ENCODE data around the gene TJP3.

The TJP3 gene

DNA sequence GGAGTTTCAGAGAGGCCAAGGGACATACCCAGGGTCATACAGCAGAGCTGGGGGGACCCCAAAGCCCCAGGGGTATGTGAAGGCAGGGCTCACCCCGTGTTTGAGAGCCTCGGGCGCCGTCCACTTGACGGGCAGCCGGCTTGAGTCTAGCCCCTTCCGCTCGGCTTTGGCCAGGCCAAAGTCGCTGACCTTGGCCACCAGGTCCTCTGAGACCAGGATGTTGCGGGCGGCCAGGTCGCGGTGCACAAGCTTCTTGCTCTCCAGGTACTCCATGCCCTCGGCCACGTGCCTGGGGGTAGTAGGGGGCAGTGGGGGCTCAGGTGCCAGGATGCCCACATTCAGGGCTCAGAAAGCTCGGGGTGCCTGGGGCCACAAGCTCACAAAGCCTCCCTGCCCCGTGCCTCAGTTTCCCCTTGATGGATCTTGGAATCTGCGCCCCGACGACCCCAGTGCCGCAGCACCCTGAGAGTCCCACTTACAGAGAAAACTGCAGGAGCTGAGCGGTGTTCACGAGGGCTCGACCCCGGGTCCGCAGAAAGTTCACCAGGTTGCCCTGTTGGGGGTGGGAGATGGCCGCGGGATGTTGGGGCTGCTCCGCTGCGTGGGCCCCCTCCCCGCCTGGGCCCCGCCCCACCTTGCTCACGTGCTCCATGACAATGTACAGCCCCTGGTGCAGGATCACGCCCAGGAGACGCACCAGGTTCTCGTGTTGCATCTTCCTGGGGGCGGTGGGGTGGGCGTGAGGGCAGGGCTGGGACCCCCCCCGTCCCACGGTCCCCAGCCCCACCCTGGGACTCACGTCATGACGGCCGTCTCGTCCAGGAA, 70.9 kb downstream of the TJP3 start:
- Histone ChIP-seq H3K4me1 (ENCODE audit: insufficient read depth, low read length) (no peaks in the 10 kb centered on the region), H3K27me3 (ENCODE audit: control insufficient read depth in 1 of 2, insufficient read depth in 2 of 2, low read length in 2 of 2) (peaks cover 0 to 16% of the 10 kb centered on the region in 2 donors), H3K27ac (ENCODE audit: low read depth, low read length) (no peak overlapping the region), H3K4me3 (ENCODE audit: low read depth in 1 of 2, low read length in 2 of 2) (no peak overlapping the region), H3K9me3 (ENCODE audit: low read length) (peaks cover 15% of the 10 kb centered on the region), H3K36me3 (ENCODE audit: insufficient read depth, low read length) (no peaks in the 10 kb centered on the region), H3K9ac (ENCODE audit: low read length) (no peak overlapping the region)

DNA sequence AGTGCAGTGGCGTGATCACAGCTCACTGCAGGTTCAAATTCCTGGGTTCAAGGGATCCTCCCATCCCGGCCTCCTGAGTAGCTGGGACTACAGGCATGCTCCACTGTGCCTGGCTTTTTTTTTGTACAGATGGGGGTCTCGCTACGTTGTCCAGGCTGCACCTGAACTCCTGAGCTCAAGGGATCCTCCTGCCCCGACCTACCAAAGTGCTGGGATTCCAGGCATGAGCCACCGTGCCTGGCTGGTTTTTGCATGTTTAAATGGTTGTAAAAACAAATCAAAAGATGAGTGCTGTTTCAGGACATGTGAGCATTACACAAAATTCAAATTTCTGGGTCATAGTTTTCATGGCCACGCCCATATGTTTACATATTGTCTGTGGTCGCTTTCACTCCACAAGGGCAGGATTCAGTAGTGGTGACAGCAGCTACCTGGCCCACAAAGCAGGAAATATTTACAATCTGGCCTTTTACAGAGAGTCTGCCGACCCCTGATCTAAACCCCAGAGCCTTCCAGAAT, 72.7 kb downstream of the TJP3 start:
- Histone ChIP-seq H3K27me3 (ENCODE audit: control insufficient read depth in 1 of 2, insufficient read depth in 2 of 2, low read length in 2 of 2) (peaks cover 0 to 30% of the 10 kb centered on the region in 2 donors), H3K27ac (ENCODE audit: low read depth, low read length) (no peak overlapping the region), H3K36me3 (ENCODE audit: insufficient read depth, low read length) (no peaks in the 10 kb centered on the region), H3K9ac (ENCODE audit: low read length) (no peak overlapping the region), H3K4me1 (ENCODE audit: insufficient read depth, low read length) (no peaks in the 10 kb centered on the region), H3K4me3 (ENCODE audit: low read depth in 1 of 2, low read length in 2 of 2) (no peak overlapping the region), H3K9me3 (ENCODE audit: low read length) (peaks cover 15% of the 10 kb centered on the region)

DNA sequence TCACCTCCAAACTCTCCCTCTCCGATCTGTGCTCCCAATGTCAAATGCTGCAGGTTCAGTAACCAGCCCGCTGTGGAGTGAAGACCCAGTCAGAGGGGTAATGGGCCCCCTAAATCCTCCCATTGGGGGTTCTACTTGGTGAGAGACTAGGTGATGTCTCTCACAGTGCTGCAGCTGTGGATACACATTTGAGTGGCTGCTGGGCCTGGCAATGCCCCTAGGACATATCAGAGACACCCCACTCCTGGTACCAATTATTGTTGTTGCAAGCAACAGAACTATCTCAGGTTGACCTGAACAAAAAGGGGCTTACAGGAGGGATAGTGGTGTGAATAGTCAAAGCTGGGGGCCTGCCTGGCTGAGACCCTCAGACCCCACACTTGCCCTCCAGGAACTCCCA, 73.4 kb downstream of the TJP3 start:
- Histone ChIP-seq H3K4me3 (ENCODE audit: low read depth in 1 of 2, low read length in 2 of 2) (no peak overlapping the region), H3K27ac (ENCODE audit: low read depth, low read length) (no peak overlapping the region), H3K4me1 (ENCODE audit: insufficient read depth, low read length) (no peaks in the 10 kb centered on the region), H3K27me3 (ENCODE audit: control insufficient read depth in 1 of 2, insufficient read depth in 2 of 2, low read length in 2 of 2) (peaks cover 0 to 30% of the 10 kb centered on the region in 2 donors), H3K9me3 (ENCODE audit: low read length) (peaks cover 15% of the 10 kb centered on the region), H3K36me3 (ENCODE audit: insufficient read depth, low read length) (no peaks in the 10 kb centered on the region), H3K9ac (ENCODE audit: low read length) (no peak overlapping the region)

DNA sequence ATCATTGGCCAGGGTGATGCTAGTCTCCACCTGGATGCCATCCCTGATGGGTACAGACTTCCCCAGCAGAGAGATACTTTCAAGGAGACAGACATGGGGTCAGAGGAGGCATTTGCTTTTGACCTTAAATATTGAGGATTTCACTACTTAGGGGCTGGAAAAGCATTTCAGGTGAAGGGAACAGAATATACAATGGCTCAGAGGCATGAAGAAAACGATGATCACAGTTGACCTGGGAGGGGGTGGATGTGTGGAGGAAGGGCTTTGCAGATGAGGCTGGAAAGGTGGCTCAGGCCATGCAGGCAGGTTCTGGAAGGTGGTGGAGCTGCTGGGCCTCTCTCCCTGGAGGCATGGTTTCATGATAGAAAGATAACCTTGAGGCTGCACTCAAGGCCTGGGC, 74.1 kb downstream of the TJP3 start:
- Histone ChIP-seq H3K4me1 (ENCODE audit: insufficient read depth, low read length) (no peaks in the 10 kb centered on the region), H3K27ac (ENCODE audit: low read depth, low read length) (no peak overlapping the region), H3K27me3 (ENCODE audit: control insufficient read depth in 1 of 2, insufficient read depth in 2 of 2, low read length in 2 of 2) (peaks cover 0 to 30% of the 10 kb centered on the region in 2 donors), H3K9ac (ENCODE audit: low read length) (no peak overlapping the region), H3K9me3 (ENCODE audit: low read length) (peaks cover 15% of the 10 kb centered on the region), H3K36me3 (ENCODE audit: insufficient read depth, low read length) (no peaks in the 10 kb centered on the region), H3K4me3 (ENCODE audit: low read depth in 1 of 2, low read length in 2 of 2) (no peak overlapping the region)

DNA sequence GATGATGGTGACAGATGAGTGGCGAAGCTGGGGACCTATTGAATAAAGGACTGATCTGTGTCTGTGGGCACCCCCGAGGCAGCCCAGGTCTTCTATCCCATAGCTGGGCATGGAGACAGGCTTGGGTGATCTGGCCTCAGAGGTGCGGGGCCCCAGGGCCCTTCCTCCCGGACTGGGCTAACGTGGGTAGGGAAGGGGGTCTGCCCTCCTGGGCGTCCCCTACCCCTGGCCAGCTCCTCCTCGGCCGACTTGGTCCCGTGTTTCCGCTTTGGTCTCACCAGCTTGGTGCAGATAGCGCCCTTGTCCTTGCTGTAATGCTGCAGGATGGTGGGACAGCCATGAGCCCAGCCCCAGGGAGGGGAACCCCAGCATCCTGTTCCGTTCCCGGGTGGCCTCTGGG, 74.7 kb downstream of the TJP3 start:
- Histone ChIP-seq H3K9ac (ENCODE audit: low read length) (no peak overlapping the region), H3K9me3 (ENCODE audit: low read length) (peaks cover 15% of the 10 kb centered on the region), H3K36me3 (ENCODE audit: insufficient read depth, low read length) (no peaks in the 10 kb centered on the region), H3K4me3 (ENCODE audit: low read depth in 1 of 2, low read length in 2 of 2) (no peak overlapping the region), H3K27me3 (ENCODE audit: control insufficient read depth in 1 of 2, insufficient read depth in 2 of 2, low read length in 2 of 2) (peaks cover 0 to 30% of the 10 kb centered on the region in 2 donors), H3K4me1 (ENCODE audit: insufficient read depth, low read length) (no peaks in the 10 kb centered on the region), H3K27ac (ENCODE audit: low read depth, low read length) (no peak overlapping the region)

DNA sequence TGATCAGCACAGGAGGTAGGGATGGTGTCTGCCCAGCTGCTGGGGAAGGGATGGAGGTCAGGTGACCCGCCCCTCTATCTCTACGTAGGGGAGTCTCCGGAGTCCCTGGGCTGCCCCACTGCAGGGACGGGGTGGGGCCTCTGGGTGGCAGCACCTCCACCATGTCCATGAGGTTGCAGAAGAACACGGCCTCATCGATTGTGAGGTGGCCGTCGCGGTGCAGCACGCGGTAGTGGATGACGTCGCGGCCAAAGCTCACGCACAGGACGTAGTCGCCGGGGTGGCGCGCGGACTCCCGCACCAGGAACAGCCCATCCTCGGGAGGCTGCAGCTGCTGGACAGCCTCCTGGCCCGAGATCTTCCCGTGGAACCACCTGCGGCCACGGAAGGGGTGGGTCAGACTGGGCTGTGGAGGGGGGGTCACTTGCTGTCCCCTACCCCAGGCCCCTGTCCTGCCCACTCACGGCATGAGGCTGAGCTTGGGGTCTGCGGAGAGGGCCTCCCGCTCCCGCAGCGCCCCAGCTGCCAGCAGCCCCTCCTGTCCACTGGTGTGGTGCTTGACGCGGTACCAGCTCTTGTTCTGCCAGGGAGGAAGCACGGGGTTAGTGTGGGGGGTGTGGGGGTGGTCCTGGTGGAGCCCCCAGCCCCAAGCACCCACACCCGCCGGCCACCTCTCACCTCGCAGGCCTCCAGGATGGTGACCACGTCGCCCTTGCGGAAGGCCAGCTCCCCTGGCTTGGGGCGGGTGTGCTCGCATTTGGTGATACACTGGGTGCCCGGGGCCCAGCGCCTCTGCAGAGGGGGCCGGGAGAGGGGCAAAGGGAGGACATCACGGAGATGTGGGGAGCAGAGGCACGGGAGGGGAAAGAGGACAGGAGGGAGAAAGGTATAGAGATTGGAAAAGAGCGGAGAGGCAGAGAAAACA, 75.7 kb downstream of the TJP3 start:
- H3K36me3 ChIP-seq (ENCODE audit: insufficient read depth, low read length), result no peaks in the 10 kb centered on the region
- H3K9me3 ChIP-seq (ENCODE audit: low read length), result peaks cover 15% of the 10 kb centered on the region
- H3K9ac ChIP-seq (ENCODE audit: low read length), result no peak overlapping the region
- H3K4me3 ChIP-seq (ENCODE audit: low read depth in 1 of 2, low read length in 2 of 2), result no peak overlapping the region
- H3K27ac ChIP-seq (ENCODE audit: low read depth, low read length), result no peak overlapping the region
- no peaks in the 10 kb centered on the region for H3K4me1 ChIP-seq (ENCODE audit: insufficient read depth, low read length)
- H3K27me3 ChIP-seq (ENCODE audit: control insufficient read depth in 1 of 2, insufficient read depth in 2 of 2, low read length in 2 of 2), result peaks cover 0 to 30% of the 10 kb centered on the region in 2 donors

DNA sequence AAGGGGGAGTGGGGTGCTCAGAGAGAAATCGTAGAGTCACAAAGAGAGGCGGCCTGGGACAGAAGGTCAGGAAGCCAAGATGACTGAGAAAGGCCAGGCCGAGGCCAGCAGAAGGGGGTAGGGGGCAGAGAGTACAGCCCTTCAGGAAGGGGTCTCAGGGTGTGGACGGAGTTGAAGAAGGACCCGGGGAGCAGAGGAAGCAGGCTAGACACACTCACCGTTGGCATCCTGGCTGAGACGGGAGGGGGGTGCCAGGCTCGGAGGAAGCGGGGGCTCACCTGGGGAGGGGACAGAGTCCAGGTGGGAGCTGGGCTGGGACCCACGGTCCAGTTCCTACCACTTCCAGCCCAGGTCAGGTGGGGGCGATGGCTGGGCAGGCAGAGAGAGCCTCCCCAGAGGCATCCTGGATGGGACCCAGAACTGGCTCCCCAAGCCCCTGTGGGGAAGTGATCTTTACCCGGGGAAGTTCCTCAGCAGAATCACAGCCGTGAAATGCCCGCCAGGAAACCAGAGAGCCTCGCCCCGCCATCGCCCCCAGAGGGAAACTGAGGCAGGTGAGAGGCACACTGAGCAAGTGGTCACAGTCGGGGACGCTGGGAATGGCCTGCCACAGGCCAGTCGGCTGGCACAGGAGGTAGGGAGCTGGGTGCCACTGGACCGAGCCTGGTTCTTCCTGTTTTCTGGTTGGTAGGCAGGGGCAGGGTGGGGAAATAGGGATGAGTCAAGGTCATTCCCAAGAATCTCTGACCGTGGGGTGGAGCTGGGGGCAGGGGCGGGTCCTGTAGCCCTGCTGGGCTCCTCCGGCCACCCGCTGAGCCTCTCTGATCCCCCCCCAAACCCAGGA, 76.6 kb downstream of the TJP3 start:
- Histone ChIP-seq H3K9me3 (ENCODE audit: low read length) (peaks cover 15% of the 10 kb centered on the region), H3K36me3 (ENCODE audit: insufficient read depth, low read length) (no peaks in the 10 kb centered on the region), H3K9ac (ENCODE audit: low read length) (no peak overlapping the region), H3K4me3 (ENCODE audit: low read depth in 1 of 2, low read length in 2 of 2) (no peak overlapping the region), H3K27me3 (ENCODE audit: control insufficient read depth in 1 of 2, insufficient read depth in 2 of 2, low read length in 2 of 2) (peaks cover 0 to 30% of the 10 kb centered on the region in 2 donors), H3K27ac (ENCODE audit: low read depth, low read length) (no peak overlapping the region), H3K4me1 (ENCODE audit: insufficient read depth, low read length) (no peaks in the 10 kb centered on the region)

DNA sequence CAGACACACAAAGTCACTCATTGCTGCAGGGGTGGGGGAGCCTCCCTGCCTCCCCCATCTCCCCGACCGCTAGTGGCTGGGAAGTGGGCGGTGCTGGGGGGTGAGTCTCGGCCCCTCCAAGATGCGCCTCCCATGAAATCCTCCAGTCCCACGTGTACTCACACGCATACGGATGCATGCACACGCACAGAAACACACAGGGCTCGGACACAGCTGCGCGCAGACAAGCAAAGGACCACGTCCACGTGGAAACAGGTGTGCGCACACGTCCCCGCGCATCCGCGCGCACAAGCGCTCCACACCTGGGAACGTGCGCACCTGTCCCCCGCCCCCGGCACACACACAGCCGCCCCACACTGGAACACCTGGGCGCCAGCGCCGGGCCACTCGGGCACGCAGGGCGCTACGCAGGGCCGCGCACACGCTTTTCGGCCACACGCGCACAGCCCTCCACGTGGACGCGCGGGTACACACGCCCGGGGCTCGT, 77.3 kb downstream of the TJP3 start:
- Histone ChIP-seq H3K9ac (ENCODE audit: low read length) (no peak overlapping the region), H3K4me1 (ENCODE audit: insufficient read depth, low read length) (no peaks in the 10 kb centered on the region), H3K36me3 (ENCODE audit: insufficient read depth, low read length) (no peaks in the 10 kb centered on the region), H3K27me3 (ENCODE audit: control insufficient read depth in 1 of 2, insufficient read depth in 2 of 2, low read length in 2 of 2) (peaks cover 0 to 30% of the 10 kb centered on the region in 2 donors), H3K27ac (ENCODE audit: low read depth, low read length) (no peak overlapping the region), H3K4me3 (ENCODE audit: low read depth in 1 of 2, low read length in 2 of 2) (no peak overlapping the region), H3K9me3 (ENCODE audit: low read length) (peaks cover 15% of the 10 kb centered on the region)

DNA sequence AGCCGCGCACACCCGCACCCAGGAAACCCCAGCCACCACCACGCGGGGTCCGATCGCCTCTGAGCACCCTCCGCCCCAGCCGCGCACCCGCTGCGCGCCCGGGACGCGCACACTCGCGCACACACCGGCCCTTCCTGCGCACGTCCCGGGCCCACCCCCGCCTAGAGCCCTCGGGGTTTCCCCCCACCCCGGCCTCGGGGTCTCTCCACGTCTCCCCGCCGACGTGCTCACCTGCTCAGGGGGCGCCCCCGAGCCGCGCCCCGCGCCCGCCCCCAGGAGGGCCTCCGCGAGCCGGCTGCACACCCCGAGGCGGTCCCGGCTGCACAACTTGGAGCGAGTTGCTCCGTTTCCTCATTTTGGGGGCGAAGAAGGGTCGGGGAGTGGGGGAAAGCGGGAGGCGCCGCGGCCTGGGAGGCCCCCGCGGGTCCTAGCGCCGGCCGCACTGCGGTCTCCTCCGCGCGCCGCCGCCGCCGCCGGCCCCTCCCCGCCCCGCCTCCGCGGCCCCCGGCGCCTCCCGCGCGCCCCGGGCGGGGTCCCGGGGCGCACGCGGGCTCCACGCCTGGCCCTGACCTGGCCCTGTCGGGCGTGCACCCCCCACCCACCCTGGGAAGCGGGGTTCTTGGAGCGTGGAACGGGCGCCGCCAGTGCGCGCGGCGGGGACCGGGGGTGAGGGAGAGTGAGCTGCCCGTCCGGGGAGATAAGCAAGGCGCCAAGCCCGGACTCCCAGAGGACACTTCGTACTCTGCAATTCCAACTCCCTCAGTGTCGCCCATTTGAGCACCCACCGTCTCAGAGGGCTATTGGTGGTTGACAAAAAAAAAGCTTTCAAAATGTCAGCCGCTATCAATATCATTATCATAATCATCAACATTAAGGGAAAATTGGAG, 78.0 kb downstream of the TJP3 start, which contains the start of gene MATK:
TSS of gene MATK (minus strand) at position 444 of the 887 bp plus-strand sequence. CDS start 1,246 bp downstream, outside the sequence.
- peaks cover 0 to 30% of the 10 kb centered on the region in 2 donors for H3K27me3 ChIP-seq (ENCODE audit: control insufficient read depth in 1 of 2, insufficient read depth in 2 of 2, low read length in 2 of 2)

More for the DNA sequence above, 78.0 kb downstream of the TJP3 start, which contains the start of gene MATK:
- H3K9me3 ChIP-seq (ENCODE audit: low read length), result peaks cover 15% of the 10 kb centered on the region
- H3K4me3 ChIP-seq (ENCODE audit: low read depth in 1 of 2, low read length in 2 of 2), result no peak within 1 kb of the TSS
- H3K9ac ChIP-seq (ENCODE audit: low read length), result no peak within 1 kb of the TSS
- H3K27ac ChIP-seq (ENCODE audit: low read depth, low read length), result no peak within 1 kb of the TSS
- no peaks in the 10 kb centered on the region for H3K4me1 ChIP-seq (ENCODE audit: insufficient read depth, low read length)
- no peaks in the 10 kb centered on the region for H3K36me3 ChIP-seq (ENCODE audit: insufficient read depth, low read length)
